Fibroblast of skin of right biceps (primary cell): ENCODE data around the gene GMNN.
"Not testable (repeated sequence)": the region's sequence is repeated elsewhere in the genome, so short reads cannot be mapped to it uniquely, and the experiment has no call there.

ENCODE experiments used
- DNase-seq: peaks from one replicate; pipeline ENCODE4 v3.0.0-alpha.2; 2013

GMNN gene

DNA sequence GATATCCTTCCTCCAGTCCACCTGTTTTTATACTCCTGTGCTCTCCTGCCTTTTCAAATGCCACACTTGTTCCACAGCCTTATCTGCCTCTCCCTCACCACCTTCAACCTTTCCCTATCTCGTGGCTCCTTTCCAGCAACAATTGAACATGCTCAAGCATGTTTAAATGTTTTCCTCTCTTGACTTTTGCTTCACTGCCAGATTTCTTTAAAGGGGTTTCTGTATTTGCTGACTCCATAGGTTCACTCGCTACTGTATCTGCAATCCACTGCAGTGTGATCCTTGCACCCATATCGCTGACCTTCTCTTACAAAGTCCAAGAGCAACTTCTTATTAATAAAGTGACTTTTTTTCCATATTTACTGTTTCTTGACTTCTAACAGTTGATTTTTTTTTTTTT lies 11.2 kb upstream of the GMNN start:
- DNase-seq = no peak

DNA sequence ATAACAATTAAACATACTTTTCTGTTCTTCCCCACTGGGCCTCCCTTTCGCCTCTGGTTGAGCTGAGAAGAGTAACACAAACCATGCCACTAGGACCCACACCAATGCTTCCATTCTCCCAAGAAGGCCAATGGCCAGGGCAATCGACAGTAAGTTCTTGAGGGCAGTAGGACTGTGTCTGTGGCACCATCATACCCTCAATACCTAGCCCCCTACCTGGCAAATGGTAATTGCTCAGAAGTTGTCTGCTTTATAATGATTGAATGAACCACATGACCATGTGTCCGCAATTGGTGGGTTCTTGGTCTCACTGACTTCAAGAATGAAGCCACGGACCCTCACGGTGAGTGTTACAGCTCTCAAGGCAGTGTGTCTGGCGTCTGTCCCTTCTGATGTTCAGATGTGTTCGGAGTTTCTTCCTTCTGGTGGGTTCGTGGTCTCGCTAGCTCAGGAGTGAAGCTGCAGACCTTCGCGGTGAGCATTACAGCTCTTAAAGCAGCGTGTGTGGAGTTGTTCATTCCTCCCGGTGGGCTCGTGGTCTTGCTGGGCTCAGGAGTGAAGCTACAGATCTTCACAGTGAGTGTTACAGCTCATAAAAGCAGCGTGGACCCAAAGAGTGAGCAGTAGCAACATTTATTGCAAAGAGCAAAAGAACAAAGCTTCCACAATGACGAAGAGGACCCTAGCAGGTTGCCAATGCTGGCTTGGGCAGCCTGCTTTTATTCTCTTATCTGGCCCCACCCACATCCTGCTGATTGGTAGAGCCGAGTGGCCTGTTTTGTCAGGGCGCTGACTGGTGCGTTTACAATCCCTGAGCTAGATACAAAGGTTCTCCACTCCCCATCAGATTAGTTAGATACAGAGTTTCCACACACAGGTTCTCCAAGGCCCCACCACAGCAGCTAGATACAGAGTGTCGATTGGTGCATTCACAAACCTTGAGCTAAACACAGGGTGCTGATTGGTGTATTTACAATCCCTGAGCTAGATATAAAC lies 9.6 kb upstream of the GMNN start:
- not testable (repeated sequence) for DNase-seq

DNA sequence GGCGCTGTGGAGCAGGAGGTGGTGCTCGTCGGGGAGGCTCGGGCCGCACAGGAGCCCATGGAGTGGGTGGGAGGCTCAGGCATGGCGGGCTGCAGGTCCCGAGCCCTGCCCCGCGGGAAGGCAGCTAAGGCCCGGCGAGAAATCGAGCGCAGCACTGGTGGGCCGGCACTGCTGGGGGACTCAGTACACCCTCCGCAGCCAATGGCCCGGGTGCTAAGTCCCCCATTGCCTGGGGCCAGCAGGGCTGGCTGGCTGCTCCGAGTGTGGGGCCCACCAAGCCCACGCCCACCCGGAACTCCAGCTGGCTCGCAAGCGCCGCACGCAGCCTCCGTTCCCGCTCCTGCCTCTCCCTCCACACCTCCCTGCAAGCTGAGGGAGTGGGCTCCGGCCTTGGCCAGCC lies 8.8 kb upstream of the GMNN start:
- not testable (repeated sequence) for DNase-seq

DNA sequence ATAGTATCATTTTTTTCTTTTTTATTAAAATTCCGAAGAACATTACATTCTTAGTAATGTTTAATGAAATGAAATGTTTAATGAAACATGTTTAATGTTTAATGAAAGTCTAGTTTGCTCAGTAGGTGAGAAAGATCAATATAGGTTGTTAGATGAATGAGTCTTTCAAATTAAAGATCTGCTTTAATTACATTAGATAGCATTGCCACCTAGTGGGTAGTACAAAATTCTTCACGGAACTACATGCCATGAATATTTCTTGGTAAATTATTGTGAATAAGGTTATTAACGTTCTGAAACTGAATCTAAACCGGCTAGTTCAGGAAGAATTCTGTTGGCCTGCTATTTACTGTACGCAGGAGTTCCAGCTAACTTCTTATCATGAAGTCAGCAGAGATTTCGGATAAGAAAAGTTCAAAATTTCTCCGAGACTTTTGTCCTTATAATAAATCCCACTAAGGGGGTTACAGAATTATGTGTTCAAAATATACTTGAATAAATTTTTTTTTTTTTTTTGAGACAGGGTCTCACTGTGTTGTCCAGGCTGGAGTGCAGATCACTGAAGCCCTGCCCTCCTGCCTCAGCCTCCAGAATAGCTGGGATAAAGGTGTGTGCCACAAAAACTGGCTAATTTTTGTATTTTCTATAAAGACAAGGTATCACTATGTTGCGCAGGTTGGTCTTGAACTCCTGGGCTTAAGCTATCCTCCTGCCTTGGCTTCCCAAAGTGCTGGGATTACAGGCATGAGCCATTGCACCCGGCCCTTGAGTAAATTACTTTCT lies 7.9 kb upstream of the GMNN start:
- DNase-seq = peak; percentile 38

DNA sequence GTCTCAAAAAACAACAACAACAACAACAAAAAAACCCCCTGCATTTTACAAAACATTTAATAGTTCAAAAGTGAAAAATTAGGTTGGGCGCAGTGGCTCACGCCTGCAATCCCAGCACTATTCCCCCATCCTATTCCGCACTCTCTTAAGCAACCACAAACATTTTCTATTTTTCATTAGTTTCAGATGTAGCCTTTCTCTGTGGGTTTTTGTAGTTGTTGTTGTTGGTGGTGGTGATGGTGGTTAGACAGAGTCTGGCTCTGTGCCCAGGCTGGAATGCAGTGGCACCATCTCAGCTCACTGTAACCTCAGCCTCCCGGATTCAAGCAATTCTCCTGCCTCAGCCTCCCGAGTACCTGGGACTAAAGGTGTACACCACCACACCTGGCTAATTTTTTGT lies 6.4 kb upstream of the GMNN start:
- peak; percentile 73 for DNase-seq

DNA sequence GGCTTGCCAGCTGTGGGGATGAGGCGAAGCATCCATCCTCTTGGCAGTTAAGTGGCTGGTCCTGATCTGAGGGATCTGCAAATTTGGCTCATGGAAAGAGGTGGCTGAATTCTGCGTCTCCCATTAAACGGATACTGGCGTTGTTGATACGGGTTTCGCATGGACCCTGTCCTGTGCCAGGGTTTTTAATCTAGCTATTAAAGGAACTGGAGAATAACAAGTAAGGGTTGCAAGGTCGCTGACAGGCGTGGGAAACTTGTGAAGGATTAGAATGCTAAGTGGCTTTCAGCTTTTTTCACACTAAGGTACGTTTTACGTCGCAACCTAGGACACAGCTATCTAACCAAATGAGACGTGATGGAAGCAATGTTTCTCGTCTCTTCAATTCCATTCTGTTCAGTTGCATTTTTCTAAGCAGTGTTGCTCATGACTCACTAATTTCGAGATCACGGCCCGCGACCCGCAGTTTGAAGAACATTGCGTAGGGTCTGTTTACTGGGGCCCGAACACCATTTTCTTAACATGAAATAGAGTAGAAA lies 852 bp downstream of the GMNN start:
- DNase-seq = peak; percentile 63

DNA sequence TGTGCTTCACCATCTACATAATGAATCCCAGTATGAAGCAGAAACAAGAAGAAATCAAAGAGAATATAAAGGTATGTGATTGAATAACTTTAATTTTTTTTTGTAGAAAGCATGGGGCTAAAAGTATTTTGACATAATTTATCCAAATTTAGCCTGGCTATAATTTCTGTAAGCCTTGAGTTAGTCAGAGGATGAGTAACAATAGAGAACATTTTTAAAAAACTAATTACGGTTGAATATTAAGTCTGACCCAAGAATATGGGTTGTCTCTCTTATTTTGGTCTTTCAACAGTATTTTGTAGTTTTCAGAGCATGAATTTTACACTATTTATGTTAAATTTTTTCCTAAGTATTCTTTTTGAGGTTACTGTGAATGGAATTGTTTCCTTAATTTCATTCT lies 2.5 kb downstream of the GMNN start:
- DNase-seq = peak; percentile 10

DNA sequence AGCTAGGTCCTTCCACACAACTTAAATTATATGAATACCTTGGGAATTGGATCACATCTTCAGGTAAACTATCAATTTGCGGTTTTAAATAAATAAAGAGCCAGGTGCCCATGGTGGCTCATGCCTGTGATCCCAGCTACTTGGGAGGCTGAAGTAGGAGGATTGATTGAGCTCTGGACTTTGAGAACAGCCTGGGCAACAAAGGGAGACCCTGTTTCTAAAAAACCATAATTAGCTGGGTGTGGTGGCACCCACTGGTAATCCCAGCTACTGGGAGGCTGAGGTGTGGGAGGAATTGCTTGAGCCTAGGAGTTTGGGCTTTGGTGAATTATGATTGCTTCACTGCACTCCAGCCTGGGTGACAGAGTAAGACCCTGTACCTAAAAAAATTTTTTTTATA lies 3.4 kb downstream of the GMNN start:
- no peak for DNase-seq

DNA sequence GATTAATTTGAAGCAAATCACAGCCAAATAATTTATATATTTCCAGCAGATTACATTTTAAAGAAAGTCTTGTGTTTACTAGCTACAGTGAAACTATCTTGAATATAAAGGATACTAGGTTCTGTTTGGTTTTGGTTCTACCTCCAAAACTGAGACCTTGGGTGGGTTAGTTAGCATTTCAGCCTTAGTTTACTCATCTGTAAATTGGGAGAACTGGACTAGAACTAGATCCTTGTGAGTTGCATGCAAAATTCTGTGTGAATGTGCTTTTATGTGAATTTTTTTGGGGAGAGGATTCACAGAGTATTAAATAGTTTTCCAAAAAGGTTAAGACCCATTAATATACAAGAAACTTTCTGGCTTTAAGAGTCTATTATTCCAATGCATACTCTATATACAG lies 4.1 kb downstream of the GMNN start:
- no peak for DNase-seq

DNA sequence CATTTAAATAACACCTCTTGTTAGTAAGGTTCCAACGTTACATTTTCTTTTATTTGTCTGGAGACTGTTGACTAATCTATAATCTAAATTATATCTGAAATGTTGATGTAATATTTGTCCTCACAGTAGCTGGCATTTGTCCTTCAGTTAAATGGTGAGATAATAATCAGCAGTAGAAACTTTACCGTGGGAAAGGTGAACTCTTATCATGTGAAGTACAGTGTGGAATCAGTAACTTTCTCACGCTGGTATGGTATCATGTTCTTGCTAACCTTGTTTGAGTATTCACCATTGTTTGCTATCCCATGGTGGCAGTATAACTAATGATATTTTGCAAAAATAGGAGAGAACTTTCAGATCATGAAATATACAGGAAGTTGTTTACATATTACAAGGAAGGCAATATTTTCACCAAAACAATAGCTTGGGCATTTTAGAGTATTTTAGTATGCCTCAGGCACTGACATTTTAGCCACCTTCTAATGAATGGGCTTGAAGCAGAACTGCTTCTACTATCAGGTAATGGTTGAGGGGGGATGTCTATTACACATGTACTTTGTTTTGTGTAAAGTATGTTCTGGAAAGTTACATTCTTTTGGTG lies 4.8 kb downstream of the GMNN start:
- DNase-seq = no peak

DNA sequence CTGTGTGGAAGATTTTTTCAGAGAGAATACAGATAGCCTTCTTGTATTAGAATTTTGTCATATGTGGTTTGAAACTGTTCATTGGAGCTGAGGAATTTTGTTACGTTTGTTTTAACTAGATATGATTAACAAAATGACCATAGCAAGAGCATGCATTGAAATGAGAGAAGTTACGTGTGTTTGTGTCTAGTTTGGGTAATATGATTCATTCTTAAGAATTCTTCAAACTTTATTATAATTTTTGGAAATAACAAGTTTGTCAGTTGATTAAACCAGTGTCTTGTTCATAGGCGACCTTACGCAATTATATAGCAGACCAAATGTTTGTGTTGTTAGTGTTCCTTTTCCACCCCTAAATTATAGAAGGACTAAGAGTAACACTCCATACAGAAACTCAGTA lies 5.5 kb downstream of the GMNN start:
- peak; percentile 10 for DNase-seq

DNA sequence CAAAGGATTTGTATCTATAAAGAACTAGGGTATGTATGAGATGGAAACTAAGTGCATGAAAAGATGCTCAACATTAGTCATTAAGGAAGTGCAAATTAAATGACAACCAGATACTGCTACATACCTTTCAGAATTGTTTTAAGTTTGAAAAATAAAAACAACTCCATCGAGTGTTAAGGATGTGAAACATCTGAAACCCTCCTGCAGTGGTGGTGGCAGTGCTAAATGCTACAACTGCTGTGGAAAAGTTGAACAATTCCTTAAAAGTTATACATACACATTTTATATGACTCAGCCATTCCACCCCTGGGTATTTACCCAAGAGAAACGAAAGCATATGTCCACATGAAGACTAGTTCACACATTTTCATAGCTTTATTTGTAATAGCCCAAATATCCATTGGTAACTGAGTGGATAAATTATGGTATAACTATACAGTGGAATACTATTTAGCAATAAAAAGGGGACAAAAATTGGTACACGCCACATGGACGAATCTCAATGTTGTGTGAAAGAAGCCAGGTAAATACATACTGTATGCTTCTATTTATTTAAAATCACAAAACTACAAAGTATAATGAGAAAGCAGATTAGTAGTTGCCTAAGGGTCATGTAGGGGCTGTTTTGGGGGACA lies 13.4 kb downstream of the GMNN start:
- DNase-seq = peak; percentile 53

DNA sequence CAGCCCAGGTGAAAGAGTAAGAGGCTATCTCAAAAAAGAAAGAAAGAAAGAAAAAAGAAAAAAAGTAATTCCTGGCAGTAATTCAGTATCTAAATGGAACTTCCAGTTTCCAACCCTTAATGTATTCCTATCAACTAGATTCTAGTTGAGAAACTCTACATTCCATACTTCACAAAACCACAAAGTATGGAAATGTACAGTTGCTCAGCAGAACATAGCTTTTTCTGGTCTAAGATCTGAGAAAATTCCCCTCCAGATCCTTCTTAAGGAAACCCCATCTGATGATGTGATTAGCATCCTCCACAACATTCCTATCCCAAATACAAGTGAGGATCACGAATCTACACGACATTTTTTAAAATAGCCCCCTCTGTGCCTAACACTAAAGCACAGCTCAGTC lies 20.4 kb downstream of the GMNN start:
- DNase-seq = peak; percentile 63

DNA sequence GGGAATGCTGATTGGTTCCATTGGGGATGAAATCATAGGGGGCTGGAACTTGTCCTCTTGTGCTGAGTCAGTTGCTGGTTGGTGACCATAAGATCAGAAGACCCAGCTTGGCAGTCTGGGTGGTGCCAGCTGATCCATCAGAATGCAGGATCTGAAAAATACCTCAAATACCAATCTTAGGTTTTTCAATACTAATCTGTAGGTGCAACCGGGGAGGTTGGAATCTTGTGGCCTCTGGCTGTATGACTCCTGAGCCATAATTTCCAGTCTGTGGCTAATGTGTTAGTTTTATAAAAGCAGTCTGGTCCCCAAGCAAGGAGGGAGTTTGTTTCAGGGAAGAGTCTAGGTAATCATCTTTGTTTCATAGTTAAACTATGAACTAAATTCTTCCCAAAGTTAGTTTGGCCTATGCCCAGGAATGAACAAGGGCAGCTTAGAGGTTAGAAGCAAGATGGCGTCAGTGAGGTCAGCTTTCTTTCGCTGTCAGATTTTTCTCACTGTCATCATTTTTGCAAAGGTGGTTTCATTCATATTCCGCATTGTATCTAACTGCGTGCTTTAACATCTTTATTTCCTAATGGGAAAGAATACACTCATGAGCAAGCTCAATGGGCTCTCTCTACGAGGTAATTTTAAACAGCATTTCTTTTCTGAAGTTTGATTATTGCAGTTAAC lies 22.0 kb downstream of the GMNN start:
- DNase-seq = peak; percentile 15

DNA sequence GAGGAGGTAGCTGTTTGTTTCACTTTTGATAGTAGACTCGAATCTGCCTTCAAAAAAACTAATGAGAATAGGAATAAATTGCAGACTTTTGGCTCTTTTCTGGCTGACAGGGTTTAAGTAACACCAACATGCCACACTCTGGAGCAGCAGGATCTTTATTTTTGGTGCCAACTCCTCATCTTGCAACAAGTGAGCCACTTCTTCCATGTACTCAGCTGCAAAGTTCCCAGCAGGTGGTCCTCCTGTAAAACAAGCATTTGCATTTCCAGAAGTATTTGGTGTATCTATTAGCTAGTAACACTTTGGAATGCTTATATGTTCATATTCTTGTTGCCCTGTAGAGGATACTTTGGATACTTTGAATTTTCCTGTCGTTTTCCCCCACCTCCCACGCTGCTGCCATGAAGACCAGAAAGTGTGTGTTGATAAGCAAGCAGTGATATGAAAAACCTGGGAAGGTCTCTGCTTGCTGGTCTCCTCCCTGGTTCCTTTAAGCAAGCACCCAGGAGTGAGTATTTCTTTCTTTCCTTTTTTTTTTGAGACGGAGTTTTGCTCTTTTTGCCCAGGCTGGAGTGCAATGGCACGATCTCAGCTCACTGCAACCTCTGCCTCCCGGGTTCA lies 23.0 kb downstream of the GMNN start:
- DNase-seq = no peak

DNA sequence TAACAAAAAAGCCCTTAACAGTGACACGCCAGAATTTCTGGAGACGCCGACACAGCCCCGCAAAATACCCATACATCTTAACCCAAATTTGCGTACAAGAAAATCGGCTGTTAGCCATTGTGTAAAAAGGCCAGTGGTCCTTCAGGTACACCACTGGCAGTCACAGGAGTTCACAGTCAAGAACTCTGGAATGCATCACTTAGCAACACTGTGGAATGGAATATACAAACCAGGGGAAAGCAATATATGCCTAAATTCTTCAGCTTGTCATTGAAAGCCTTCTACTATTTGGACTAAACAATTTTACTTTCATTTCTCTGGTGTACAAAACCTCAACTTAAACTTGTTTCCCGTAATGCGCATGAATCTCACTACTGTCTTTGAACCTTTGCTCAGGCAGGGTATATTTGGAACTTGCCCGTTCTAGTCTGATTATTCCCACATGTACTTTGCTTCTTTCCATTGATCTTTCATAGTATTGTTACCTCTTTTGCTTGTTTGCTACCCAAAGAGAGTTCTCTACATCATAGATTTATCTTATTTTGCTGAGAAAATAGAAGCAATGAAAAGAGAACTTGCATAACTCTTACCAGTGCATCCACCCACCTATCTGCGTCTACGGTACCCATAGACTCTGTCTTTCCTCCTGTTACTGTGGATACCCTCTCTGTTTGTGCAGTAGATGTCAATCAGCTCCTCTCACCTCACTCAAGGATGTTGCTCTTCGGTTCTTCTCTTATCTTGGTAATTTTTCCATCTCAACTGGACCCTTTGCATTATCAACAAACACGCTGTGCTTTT lies 24.2 kb downstream of the GMNN start, which contains the start of gene ARMH2:
Gene ARMH2 (minus strand): TSS at position 178 of the 801 bp plus-strand sequence. CDS start 60 bp downstream, at position 118.
- DNase-seq = no peak

DNA sequence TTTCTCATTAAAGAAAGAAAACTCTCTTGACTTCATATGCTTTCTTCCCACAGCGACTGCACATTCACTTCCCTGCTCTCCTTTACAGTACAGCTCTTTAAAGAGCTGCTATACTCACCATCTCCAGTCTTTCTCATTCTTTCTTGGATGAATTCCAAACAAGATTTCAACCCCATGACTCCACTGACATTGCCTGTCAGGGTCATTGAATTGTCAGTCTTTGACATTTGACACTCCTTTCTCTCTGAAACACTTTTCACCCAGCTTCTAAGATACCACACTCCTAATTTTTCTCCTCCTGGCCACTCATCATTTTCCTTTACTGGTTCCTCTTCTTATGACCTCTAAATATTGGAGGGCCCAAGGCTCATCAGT lies 24.8 kb downstream of the GMNN start:
- peak; percentile 25 for DNase-seq

DNA sequence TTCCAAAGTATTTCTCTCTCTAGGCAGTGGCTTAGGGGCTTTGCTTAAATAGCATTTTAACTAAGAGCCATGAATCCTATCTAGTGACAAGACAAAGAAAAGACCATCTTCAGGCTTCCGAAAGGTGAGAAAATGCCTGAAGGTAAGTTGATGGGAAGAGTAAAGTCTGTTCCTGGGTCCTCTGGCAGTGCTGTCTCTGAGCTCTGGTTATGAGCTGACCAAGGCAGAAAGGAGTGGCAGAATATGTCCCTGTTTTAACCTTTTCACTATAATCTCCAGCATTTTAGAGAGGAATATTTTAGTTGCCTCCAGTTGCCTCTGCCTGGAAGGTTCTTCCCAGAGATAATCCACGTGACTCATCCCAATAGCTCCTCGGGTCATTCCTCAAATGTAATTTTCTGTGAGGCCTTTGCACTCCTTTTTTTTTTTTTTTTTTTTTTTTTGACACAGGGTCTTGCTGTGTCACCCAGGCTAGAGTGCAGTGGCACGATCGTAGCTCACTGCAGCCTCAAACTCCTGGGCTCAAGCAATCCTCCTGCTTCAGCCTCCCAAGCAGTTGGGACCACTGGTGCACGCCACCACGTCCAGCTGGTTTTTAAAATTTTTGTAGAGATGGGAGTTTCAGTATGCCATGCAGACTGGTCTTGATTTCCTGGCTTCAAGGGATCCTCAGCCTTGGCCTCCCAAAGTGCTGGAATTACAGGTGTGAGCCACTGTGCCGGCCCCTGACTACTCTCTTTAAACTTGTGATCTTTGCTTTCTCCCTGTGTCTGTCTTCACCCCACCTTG lies 27.7 kb downstream of the GMNN start:
- DNase-seq = peak; percentile 60

DNA sequence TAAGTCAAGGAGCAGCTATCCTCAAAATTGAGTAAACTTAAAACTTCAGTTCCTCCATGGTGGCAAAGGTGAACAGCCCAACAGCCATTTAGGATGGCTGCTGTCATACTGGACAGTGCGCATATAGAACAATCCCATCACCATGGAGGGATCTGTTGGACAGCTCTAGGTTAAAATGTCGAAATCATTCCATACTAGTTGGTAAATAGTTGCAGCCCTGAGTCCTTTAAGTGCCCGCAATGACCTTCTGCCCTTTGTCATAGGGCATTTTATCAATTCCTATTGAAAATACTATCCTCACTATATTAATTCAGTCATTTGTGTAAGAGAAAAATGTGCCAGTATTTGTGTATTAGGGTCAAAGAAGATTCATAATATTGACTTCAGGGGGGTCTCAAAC lies 32.8 kb downstream of the GMNN start:
- no peak for DNase-seq

DNA sequence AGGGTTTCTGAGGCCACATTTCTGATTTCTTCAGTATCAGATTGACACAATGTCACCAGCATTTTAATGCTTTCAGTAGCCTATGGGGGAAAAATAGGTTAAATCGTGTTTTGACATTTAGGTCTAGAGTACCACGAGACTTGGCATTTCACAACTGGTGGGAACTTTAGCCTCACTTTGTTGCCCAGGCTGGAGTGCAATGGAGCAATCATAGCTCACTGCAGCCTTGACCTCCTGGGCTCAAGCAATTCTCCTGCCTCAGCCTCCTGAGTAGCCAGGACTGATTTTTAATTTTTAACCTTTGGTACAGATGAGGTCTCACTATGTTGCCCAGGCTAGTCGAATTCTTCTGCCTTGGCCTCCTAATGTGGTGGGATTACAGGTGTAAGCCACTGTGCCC lies 35.0 kb downstream of the GMNN start:
- no peak for DNase-seq
